GM12878 (cell line): ENCODE measurements around the gene ZNF532.

ENCODE experiments used
- POLR2A ChIP-seq: IDR thresholded peaks from 2 replicates; pipeline ENCODE4 v1.6.1; 2011; ENCODE audit warnings: low read depth, mild to moderate bottlenecking, low read length
- RFX5 ChIP-seq: IDR thresholded peaks from 2 replicates; pipeline ENCODE4 v1.6.1; 2011; ENCODE audit warnings: low read depth, low read length, improper control_type of control experiment
- SP1 ChIP-seq: IDR thresholded peaks from one replicate; pipeline ENCODE4 v1.6.1; 2011; ENCODE audit warnings: low read depth, low read length
- STAT3 ChIP-seq: IDR thresholded peaks from 2 replicates; pipeline ENCODE4 v1.6.1; 2011; ENCODE audit warnings: low read depth, low read length, improper control_type of control experiment
- TAF1 ChIP-seq: IDR thresholded peaks from 2 replicates; pipeline ENCODE4 v1.6.1; 2011; ENCODE audit warnings: mild to moderate bottlenecking, low read depth, low read length, borderline replicate concordance
- TCF7 ChIP-seq: IDR thresholded peaks from 2 replicates; pipeline ENCODE4 v1.6.1; 2014; ENCODE audit warnings: antibody characterized with exemption, borderline replicate concordance
- TF ChIP-seq, protein P1 (sequence below): IDR thresholded peaks from 2 replicates; pipeline ENCODE4 v1.6.1; 2011; ENCODE audit warnings: low read depth, mild to moderate bottlenecking, low read length, moderate library complexity, borderline replicate concordance; ENCODE audit errors: extremely low read depth
- TF ChIP-seq, protein P2 (sequence below), 3 experiments: IDR thresholded peaks in 2 of 3; conservative IDR thresholded peaks in 1 of 3; 2 replicates each; pipeline ENCODE4 v1.5.1; 2011; ENCODE audit warnings: low read depth in 3 of 3, low read length in 3 of 3, mild to moderate bottlenecking in 3 of 3, control low read depth in 2 of 3, moderate library complexity in 2 of 3, inconsistent platforms in 1 of 3, mixed read lengths in 1 of 3; ENCODE audit not compliant: control insufficient read depth in 2 of 3, insufficient read depth in 1 of 3; ENCODE audit errors: extremely low read depth in 1 of 3
- TF ChIP-seq, protein P3 (sequence below): IDR thresholded peaks from 2 replicates; pipeline ENCODE4 v1.6.1; 2012; ENCODE audit warnings: improper control_type of control experiment, low read depth, low read length; ENCODE audit not compliant: insufficient replicate concordance

DNA sequence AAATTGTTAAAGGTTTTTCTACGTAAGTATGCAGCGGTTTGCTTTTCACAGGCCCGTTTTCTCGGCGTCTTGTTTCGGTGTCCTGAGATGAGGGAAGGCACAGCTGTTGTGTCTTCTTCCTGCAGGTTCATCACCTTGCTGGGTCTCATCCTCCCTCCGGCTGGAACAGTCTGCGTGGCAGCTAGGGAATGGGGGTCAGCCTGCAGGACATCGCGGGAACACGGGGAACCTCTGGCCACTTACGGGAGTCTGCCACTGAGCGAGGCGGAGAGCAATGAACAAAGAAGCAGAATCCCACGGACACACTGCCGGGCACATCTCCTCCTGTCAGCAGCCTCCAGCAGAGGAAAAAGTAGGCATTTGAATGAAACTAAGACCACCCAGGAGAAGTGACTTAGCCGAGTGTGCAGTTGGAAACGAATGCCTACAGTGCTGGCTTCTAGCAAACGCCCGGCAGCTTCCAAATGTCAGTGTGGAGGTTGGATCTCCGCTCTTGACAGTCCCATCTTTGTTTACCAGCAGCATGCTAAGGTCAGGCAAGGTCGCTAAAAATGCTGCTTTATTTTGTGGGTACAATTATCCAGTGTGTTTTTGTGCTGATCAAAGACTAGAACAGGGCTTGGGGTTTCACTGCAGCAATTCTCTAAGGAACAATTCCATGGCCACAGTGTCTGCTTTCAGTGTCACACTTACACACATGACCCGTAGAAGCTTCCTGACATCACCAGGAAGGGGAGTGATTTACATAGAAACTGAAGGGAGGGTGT lies 165.2 kb downstream of the ZNF532 start:
- TF ChIP-seq SP1 = no peak
- TF ChIP-seq, protein P1, sequence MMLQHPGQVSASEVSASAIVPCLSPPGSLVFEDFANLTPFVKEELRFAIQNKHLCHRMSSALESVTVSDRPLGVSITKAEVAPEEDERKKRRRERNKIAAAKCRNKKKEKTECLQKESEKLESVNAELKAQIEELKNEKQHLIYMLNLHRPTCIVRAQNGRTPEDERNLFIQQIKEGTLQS = no peak
- TF ChIP-seq TAF1 = no peak
- TF ChIP-seq, protein P2, sequence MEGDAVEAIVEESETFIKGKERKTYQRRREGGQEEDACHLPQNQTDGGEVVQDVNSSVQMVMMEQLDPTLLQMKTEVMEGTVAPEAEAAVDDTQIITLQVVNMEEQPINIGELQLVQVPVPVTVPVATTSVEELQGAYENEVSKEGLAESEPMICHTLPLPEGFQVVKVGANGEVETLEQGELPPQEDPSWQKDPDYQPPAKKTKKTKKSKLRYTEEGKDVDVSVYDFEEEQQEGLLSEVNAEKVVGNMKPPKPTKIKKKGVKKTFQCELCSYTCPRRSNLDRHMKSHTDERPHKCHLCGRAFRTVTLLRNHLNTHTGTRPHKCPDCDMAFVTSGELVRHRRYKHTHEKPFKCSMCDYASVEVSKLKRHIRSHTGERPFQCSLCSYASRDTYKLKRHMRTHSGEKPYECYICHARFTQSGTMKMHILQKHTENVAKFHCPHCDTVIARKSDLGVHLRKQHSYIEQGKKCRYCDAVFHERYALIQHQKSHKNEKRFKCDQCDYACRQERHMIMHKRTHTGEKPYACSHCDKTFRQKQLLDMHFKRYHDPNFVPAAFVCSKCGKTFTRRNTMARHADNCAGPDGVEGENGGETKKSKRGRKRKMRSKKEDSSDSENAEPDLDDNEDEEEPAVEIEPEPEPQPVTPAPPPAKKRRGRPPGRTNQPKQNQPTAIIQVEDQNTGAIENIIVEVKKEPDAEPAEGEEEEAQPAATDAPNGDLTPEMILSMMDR (IDR thresholded peaks at IDR 0.05 in 2 of 3, conservative IDR thresholded peaks at IDR 0.05 in 1 of 3; ENCODE audit: control insufficient read depth in 2 of 3, extremely low read depth in 1 of 3, insufficient read depth in 1 of 3, low read depth in 3 of 3, low read length in 3 of 3) = no peak
- TF ChIP-seq STAT3 = no peak
- TF ChIP-seq, protein P3, sequence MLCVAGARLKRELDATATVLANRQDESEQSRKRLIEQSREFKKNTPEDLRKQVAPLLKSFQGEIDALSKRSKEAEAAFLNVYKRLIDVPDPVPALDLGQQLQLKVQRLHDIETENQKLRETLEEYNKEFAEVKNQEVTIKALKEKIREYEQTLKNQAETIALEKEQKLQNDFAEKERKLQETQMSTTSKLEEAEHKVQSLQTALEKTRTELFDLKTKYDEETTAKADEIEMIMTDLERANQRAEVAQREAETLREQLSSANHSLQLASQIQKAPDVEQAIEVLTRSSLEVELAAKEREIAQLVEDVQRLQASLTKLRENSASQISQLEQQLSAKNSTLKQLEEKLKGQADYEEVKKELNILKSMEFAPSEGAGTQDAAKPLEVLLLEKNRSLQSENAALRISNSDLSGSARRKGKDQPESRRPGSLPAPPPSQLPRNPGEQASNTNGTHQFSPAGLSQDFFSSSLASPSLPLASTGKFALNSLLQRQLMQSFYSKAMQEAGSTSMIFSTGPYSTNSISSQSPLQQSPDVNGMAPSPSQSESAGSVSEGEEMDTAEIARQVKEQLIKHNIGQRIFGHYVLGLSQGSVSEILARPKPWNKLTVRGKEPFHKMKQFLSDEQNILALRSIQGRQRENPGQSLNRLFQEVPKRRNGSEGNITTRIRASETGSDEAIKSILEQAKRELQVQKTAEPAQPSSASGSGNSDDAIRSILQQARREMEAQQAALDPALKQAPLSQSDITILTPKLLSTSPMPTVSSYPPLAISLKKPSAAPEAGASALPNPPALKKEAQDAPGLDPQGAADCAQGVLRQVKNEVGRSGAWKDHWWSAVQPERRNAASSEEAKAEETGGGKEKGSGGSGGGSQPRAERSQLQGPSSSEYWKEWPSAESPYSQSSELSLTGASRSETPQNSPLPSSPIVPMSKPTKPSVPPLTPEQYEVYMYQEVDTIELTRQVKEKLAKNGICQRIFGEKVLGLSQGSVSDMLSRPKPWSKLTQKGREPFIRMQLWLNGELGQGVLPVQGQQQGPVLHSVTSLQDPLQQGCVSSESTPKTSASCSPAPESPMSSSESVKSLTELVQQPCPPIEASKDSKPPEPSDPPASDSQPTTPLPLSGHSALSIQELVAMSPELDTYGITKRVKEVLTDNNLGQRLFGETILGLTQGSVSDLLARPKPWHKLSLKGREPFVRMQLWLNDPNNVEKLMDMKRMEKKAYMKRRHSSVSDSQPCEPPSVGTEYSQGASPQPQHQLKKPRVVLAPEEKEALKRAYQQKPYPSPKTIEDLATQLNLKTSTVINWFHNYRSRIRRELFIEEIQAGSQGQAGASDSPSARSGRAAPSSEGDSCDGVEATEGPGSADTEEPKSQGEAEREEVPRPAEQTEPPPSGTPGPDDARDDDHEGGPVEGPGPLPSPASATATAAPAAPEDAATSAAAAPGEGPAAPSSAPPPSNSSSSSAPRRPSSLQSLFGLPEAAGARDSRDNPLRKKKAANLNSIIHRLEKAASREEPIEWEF = no peak
- TF ChIP-seq RFX5 = no peak
- TF ChIP-seq POLR2A = no peak
- no peak for TF ChIP-seq TCF7
